Nephron (organoid): ENCODE data around the gene TFDP2.

Source experiments
- H3K27ac Mint-ChIP-seq, 3 experiments: 2 replicates each; pipeline ENCODE4 v1.8.0; 2020; ENCODE audit warnings: mixed read lengths in 3 of 3, mild to moderate bottlenecking in 2 of 3, moderate library complexity in 1 of 3
- H3K27me3 Mint-ChIP-seq: 2 replicates; pipeline ENCODE4 v1.8.0; 2021; ENCODE audit warnings: low read depth, mild to moderate bottlenecking, moderate library complexity, mixed read lengths
- H3K36me3 Mint-ChIP-seq: 2 replicates; pipeline ENCODE4 v1.8.0; 2020; ENCODE audit warnings: low read depth, mixed read lengths
- H3K4me1 Mint-ChIP-seq: 2 replicates; pipeline ENCODE4 v1.8.0; 2020; ENCODE audit warnings: mixed read lengths
- H3K4me3 Mint-ChIP-seq, 3 experiments: 2 replicates each; pipeline ENCODE4 v1.8.0; 2020; ENCODE audit warnings: mild to moderate bottlenecking in 3 of 3, mixed read lengths in 3 of 3, moderate library complexity in 2 of 3
- H3K9me3 Mint-ChIP-seq: 2 replicates; pipeline ENCODE4 v1.8.0; 2020; ENCODE audit warnings: mixed read lengths
- CTCF ChIP-seq, 3 experiments: fragments of 200-600 bp; sonication (generic); IDR thresholded peaks; one replicate each; pipeline ENCODE4 v1.5.0; 2021; ENCODE audit warnings: antibody characterized with exemption in 3 of 3; ENCODE audit not compliant: unreplicated experiment in 3 of 3

Gene TFDP2

GRCh38 chr3:141904203-141904602 lies 245.1 kb downstream of the TFDP2 start:
- TF ChIP-seq CTCF (IDR thresholded peaks at IDR 0.05; ENCODE audit: unreplicated experiment in 3 of 3): no peak
- no peaks in the 10 kb centered on the region for H3K4me1 Mint-ChIP-seq
- H3K9me3 Mint-ChIP-seq: no peaks in the 10 kb centered on the region
- H3K27ac Mint-ChIP-seq: no peak overlapping the region
- H3K27me3 Mint-ChIP-seq: no peaks in the 10 kb centered on the region
- peaks cover 36% of the 10 kb centered on the region for H3K36me3 Mint-ChIP-seq
- no peak overlapping the region for H3K4me3 Mint-ChIP-seq

- H3K4me3 Mint-ChIP-seq: no peak overlapping the region
Observed at GRCh38 chr3:141901914-141902313, 247.4 kb downstream of the TFDP2 start.

GRCh38 chr3:141900343-141900742 lies 249.0 kb downstream of the TFDP2 start:
- Mint-ChIP-seq H3K27me3 (no peaks in the 10 kb centered on the region), H3K9me3 (peaks cover 7% of the 10 kb centered on the region)

More at GRCh38 chr3:141901914-141902313, 247.4 kb downstream of the TFDP2 start:
- no peaks in the 10 kb centered on the region for H3K4me1 Mint-ChIP-seq
- peaks cover 7% of the 10 kb centered on the region for H3K9me3 Mint-ChIP-seq
- H3K27ac Mint-ChIP-seq: no peak overlapping the region
- TF ChIP-seq CTCF (IDR thresholded peaks at IDR 0.05; ENCODE audit: unreplicated experiment in 3 of 3): no peak
- H3K27me3 Mint-ChIP-seq: no peaks in the 10 kb centered on the region
- H3K36me3 Mint-ChIP-seq: peaks cover 38% of the 10 kb centered on the region

GRCh38 chr3:141898908-141899307 lies 250.4 kb downstream of the TFDP2 start:
- Mint-ChIP-seq H3K36me3 (peaks cover 42% of the 10 kb centered on the region), H3K4me1 (no peaks in the 10 kb centered on the region), H3K27ac (no peak overlapping the region), H3K9me3 (peaks cover 7% of the 10 kb centered on the region), H3K4me3 (no peak overlapping the region), H3K27me3 (no peaks in the 10 kb centered on the region)
- TF ChIP-seq CTCF (IDR thresholded peaks at IDR 0.05; ENCODE audit: unreplicated experiment in 3 of 3): no peak

More at GRCh38 chr3:141900343-141900742, 249.0 kb downstream of the TFDP2 start:
- TF ChIP-seq CTCF (IDR thresholded peaks at IDR 0.05; ENCODE audit: unreplicated experiment in 3 of 3): no peak
- Mint-ChIP-seq H3K27ac (no peak overlapping the region), H3K4me3 (no peak overlapping the region), H3K4me1 (no peaks in the 10 kb centered on the region), H3K36me3 (peaks cover 45% of the 10 kb centered on the region)

- Mint-ChIP-seq H3K4me3 (no peak overlapping the region), H3K36me3 (peaks cover 47% of the 10 kb centered on the region), H3K27ac (no peak overlapping the region), H3K9me3 (peaks cover 7% of the 10 kb centered on the region), H3K4me1 (no peaks in the 10 kb centered on the region), H3K27me3 (no peaks in the 10 kb centered on the region)
- TF ChIP-seq CTCF (IDR thresholded peaks at IDR 0.05; ENCODE audit: unreplicated experiment in 3 of 3): no peak
Observed at GRCh38 chr3:141895731-141896130, 253.6 kb downstream of the TFDP2 start.

GRCh38 chr3:141894524-141895176 lies 254.7 kb downstream of the TFDP2 start:
- Mint-ChIP-seq H3K4me1 (no peaks in the 10 kb centered on the region), H3K4me3 (no peak overlapping the region), H3K36me3 (peaks cover 47% of the 10 kb centered on the region), H3K9me3 (peaks cover 7% of the 10 kb centered on the region), H3K27ac (no peak overlapping the region), H3K27me3 (no peaks in the 10 kb centered on the region)
- TF ChIP-seq CTCF (IDR thresholded peaks at IDR 0.05; ENCODE audit: unreplicated experiment in 3 of 3): no peak
